ENCODE measurements around the gene PRLR. TPM values are rescaled to one million over a fixed set of nuclear protein-coding genes. Genes with fewer than 3 reads are reported as not detected.
"Not testable (repeated sequence)": the region's sequence is repeated elsewhere in the genome, so short reads cannot be mapped to it uniquely, and the experiment has no call there.

The PRLR gene
- total RNA-seq, result 1 to 10 TPM in 1 of 2 donors, under 1 TPM in 1; 0.73 to 2.1 TPM
- long read RNA-seq, result 0 reads

- DNase-seq (peak; percentile 30), ATAC-seq (peak; percentile 61 to 73)
- intact Hi-C loops (cut with DNase I), result no loop called here
Measured at GRCh38 chr5:35230038-35230611, at the start of gene PRLR. TSS of gene PRLR (minus strand) at chr5:35230487. CDS start at chr5:35089620, 140,867 bp downstream.

GRCh38 chr5:35274839-35275509 lies 44.7 kb upstream of the PRLR start:
- DNase-seq (no peak), ATAC-seq (no peak)
- intact Hi-C loops (cut with DNase I), result no loop called here

DNA sequence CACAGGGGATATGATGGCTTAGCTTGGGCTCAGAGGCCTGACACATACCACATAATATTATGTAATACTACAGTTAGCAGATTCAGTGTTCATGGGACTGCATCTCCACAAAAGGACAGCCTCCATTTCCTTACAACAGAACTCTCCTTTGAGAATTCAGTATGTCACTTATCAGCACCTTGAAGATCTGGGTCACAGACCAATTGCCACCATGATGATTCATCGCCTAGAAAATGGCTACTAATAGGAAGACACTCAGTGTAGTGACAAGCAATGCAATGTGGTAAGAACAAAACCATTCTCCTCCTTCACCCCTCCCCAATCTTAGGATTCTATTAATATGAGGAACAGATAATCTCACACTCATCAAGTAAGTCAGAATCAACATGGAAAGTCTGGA lies 38.7 kb upstream of the PRLR start:
- no peak for DNase-seq
- no peak for ATAC-seq
- intact Hi-C loops (cut with DNase I), result no loop called here

DNA sequence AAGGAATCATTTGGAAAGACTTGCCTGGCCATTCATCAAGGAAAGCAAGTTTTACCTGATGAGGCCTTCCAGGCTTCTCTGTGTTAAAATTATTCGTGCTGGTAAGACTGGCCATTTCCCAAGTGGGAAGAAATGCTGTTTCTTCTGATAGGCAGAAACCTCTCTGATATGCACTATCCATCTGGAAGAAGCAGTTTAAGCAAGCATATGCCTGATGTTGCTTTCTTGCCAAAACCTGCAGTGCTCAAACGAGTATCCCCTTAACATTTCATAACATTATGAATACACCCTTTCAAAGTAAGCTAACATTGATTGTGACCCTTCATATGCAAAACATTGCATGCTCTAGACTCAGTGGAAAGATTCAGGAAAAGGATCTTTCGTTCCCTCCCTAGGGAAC lies 36.0 kb upstream of the PRLR start:
- DNase-seq, result no peak
- intact Hi-C loops (cut with DNase I), result no loop called here
- no peak for ATAC-seq

GRCh38 chr5:35264509-35264908 lies 34.2 kb upstream of the PRLR start:
- DNase-seq (no peak), ATAC-seq (no peak)
- intact Hi-C loops (cut with DNase I), result no loop called here

GRCh38 chr5:35263266-35263877 lies 33.1 kb upstream of the PRLR start:
- DNase-seq (no peak), ATAC-seq (no peak)
- intact Hi-C loops (cut with DNase I), result no loop called here

GRCh38 chr5:35253582-35253981 lies 23.3 kb upstream of the PRLR start:
- ATAC-seq, result no peak
- intact Hi-C loops (cut with DNase I), result no loop called here
- DNase-seq, result no peak

GRCh38 chr5:35252963-35253362 lies 22.7 kb upstream of the PRLR start:
- DNase-seq, result no peak
- intact Hi-C loops (cut with DNase I), result no loop called here

DNA sequence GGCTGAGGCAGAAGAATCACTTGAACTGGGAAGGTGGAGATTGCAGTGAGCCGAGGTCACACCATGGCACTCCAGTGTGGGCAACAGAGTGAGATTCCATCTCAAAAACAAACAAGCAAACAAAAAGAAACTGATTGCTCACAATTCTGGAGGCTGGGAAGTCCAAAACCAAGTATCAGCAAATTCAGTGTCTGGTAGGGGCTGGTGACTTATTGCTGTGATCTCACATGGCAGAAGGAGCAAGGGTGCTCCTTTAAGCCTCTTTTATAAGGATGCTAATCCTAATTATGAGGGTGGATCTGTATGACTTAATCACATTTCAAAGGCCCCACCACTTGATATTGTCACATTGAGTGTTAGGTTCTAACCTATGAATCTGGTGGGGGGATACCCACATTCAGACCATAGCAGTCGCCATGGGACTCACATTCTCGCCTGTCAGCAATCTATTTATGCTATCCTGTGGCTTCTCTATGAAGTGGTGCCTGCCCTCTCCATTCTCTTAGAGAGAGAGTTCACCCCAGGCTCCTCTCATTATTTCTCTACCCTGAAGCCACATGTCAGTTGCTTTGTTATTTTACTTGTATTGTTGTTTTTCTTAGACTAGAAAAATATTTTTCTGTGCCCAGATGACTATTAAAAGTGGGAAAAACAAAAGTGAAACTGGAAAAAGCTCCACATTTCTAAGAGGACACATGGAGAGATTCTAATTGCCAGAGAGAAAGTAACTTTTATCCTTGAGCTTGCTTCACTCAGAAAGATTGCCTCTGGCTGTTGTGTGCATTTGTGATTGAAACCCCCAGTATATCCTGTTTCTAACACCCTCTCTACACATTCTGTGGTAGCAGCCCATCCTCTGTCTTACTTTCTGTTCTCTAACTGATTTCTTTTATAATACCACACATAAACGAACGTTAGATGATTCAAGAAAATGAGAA lies 18.8 kb upstream of the PRLR start:
- no peak for DNase-seq
- ATAC-seq, result no peak

More at GRCh38 chr5:35252963-35253362, 22.7 kb upstream of the PRLR start:
- ATAC-seq, result no peak

GRCh38 chr5:35247648-35248034 lies 17.4 kb upstream of the PRLR start:
- intact Hi-C loops (cut with DNase I), result no loop called here
- peak; percentile 25 to 83 for ATAC-seq
- no peak for DNase-seq

More for the DNA sequence above, 18.8 kb upstream of the PRLR start:
- intact Hi-C loops (cut with DNase I), result no loop called here

DNA sequence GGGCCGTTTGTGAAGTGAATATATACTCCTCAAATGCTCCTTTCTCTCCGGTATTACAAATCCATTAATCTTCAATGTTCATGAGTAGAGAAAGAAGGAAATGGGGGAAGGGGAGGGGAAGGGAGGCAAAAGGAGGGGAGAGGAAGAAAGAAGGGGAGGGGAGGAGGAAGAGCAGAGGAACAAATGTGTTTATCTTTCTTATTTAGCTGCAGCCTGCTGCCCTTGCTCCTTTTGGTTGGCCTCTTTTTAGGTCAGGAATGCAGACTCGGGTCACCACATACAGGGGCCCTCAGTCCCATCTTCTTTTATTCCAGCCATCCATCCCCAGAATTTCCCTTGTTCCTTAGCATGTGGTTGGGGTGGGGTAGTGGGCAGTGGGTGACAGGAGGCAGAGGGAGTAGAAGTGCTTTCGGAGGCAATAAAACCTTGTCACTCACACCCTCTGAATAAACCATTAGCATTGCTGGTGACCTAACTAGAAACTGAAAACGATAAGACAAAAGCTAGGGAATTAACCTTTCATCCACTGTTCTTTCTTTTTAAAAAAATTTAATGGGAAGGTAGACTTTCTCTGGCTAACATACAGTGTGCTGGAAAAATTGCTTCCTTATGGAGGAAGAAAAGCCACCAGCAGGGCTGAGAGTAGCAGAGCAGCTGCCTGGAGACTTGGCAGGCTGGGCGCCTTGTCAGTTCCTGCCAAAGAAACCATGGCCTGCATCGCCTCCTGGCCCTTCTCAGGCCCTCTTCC lies 16.8 kb upstream of the PRLR start:
- peak; percentile 65 for DNase-seq
- ATAC-seq, result peak; percentile 88 to 90
- intact Hi-C loops (cut with DNase I), result no loop called here

GRCh38 chr5:35246411-35246810 lies 16.1 kb upstream of the PRLR start:
- ATAC-seq, result no peak
- intact Hi-C loops (cut with DNase I), result no loop called here
- no peak for DNase-seq

DNA sequence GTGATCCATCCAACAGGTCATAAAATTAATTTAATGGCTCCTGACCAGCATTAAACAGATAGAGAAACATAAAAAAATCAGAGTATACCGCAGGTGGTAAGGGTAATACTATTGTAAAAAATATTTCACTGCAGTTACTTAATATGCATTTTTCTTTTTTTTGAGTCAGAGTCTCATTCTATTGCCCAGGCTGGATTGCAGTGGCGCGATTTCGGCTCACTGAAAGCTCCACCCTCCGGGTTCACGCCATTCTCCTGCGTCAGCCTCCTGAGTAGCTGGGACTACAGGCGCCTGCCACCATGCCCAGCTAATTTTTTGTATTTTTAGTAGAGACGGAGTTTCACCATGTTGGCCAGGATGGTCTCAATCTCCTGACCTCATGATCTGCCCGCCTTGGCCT lies 15.1 kb upstream of the PRLR start:
- DNase-seq; intact Hi-C loops (cut with DNase I); ATAC-seq: not testable (repeated sequence)

- ATAC-seq, result no peak
- DNase-seq, result no peak
- intact Hi-C loops (cut with DNase I), result no loop called here
Measured at GRCh38 chr5:35244171-35244570, 13.9 kb upstream of the PRLR start.

- ATAC-seq (no peak), DNase-seq (no peak)
- intact Hi-C loops (cut with DNase I), result no loop called here
Measured at GRCh38 chr5:35242702-35243258, 12.5 kb upstream of the PRLR start.

DNA sequence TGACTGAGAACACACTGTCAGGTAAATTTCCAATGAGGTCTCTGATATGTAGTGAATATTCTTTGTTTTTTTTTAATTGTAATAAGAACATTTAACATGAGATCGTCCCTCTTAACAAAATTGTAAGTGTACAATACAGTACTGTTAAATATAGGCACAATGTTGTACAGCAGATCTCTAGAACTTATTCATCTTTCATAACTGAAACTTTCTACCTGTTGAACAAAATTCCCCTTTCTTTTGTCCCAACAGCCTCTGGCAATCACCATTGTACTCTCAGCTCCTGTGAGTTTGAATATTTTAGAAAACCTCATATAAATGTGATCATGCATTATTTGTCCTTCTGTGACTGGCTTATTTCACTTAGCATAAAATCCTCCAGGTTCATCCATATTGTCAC lies 10.6 kb upstream of the PRLR start:
- DNase-seq (no peak), ATAC-seq (no peak)
- intact Hi-C loops (cut with DNase I), result no loop called here

- ATAC-seq (no peak), DNase-seq (no peak)
- intact Hi-C loops (cut with DNase I), result no loop called here
Measured at GRCh38 chr5:35239911-35240610, 9.8 kb upstream of the PRLR start.

- DNase-seq (no peak), ATAC-seq (no peak)
- intact Hi-C loops (cut with DNase I), result no loop called here
Measured at GRCh38 chr5:35239476-35239875, 9.2 kb upstream of the PRLR start.
